GM21367 (cell line): Measurements from ENCODE around the gene ANKHD1.

ENCODE experiments used
- ATAC-seq: cut with Tn5 transposase; IDR thresholded peaks from one replicate; pipeline ENCODE4 v1.9.1; 2021; ENCODE audit not compliant: unreplicated experiment

Gene ANKHD1

DNA sequence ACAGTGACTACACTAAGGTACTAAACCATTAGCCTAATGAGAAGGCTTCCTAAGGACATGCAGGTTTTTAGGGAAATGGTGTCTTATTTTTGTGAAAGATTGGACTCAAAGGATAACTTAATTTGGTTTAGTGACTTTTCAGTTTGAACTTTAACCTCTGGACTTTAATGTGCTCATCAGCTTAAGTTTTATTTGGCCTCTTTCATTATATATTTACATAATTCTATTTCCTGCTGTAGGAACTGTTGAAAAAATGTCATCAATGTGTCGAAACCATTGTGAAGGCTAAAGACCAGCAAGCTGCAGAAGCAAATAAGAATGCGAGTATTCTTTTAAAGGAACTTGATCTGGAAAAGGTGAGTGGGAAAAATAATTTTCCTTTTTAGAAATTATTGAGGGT is 111.5 kb downstream of the ANKHD1 start:
- no peak for ATAC-seq

DNA sequence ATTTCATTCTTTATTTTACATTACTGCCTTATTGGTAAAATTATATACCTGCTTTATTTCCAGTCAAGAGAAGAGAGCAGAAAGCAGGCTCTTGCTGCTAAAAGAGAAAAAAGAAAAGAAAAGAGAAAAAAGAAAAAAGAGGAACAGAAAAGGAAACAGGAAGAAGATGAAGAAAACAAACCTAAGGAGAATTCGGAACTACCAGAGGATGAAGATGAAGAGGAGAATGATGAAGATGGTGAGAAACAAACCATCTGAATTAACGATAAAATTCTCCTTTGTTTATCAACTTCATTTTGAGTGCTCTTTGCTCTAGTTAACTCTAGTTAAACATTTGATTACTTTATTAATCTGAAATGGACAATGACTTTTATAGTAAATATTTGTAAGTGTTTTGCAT is 122.4 kb downstream of the ANKHD1 start:
- ATAC-seq: no peak

DNA sequence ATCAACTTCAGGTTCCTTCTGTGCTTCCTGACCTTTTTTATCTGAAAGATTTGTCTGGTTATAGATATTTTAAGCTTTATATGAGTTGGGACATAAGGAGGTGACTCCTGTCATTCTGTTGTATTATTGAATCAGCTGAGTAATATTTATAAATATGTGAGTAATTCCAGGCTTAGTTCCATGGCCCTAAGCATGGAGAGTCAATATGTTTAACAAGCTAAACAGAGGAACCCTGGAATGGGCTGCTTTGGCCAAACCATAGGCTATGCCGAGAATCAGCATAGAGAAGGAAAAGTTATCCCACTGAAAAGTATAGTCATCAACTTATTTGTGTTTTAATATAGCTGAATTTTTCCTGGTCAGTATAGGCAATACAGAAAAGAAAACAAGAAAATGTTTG is 138.6 kb downstream of the ANKHD1 start:
- ATAC-seq: no peak

DNA sequence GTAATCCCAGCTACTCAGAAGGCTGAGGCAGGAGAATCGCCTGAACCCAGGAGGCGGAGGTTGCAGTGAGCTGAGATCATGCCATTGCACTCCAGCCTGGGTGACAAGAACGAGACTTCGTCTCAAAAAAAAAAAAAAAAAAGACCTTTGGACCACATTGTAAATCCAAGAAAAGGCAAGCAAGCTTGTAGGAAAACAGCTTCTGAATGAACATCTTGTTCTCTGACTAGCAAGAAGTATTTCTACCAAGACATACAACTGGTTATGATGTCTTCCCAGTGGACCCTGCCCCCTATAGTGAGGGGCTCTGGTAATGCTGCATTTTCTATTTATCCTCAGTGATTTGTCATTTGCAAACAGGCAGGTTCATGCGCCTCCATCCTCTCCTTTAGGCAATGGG is 141.3 kb downstream of the ANKHD1 start:
- ATAC-seq: no peak

DNA sequence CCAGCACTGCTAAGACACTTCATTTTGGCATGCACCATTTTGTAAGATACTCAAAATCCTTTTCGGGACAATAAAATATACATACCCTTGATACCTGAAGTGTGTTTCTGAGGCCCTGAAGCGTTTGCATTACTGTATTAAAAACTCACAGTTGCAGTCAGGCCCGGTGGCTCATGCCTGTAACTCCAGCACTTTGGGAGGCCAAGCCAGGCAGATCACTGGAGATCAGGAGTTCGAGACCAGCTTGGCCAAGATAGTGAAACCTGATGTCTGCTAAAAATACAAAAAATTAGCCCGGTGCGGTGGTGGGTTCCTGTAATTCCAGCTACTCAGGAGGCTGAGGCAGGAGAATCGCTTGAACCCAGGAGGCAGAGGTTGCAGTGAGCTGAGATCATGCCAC is 143.4 kb downstream of the ANKHD1 start:
- ATAC-seq: no peak

DNA sequence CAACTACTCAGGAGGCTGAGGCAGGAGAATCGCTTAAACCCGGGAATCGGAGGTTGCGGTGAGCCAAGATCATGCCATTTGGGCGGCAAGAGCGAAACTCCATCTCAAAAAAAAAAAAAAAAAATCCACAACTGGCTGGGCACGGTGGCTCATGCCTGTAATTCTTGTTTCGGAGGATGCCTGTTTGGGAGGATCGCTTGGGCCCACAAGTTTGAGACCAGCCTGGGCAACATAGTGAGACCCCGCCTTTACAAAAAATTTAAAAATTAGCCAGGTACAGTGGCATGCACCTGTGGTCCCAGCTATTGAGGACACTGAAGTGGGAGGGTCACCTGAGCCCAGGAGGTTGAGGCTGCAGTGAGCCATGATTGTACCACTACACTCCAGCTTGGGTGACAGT is 144.0 kb downstream of the ANKHD1 start:
- ATAC-seq: no peak

DNA sequence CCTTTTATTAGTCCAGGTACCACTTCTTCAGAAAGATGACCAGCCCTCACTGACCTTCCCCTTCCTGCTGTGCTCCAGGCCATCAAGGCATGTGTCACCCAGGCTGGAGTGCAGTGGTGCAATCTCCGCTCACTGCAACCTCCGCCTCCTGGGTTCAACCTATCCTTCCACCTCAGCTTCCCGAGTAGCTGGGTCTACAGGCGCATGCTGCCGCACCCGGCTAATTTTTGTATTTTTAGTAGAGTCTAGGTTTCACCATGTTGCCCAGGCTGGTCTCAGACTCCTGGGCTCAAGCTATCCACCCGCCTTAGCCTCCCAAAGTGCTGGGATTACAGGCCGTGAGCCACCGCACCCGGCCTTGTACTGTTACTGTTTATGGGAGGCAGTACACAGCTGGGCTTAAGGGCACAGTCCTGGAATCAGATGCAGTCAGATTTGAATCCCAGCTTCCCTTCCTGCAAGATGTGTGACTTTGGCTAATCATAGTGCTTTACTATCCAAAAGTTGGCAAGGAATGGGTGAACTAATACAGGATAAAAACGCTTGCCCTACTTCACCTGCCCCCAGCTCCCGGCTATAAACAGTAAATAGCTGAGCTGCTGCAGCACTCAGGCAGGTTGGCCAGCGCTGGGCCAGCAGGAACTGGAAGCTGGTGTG is 145.3 kb downstream of the ANKHD1 start:
- ATAC-seq: no peak

DNA sequence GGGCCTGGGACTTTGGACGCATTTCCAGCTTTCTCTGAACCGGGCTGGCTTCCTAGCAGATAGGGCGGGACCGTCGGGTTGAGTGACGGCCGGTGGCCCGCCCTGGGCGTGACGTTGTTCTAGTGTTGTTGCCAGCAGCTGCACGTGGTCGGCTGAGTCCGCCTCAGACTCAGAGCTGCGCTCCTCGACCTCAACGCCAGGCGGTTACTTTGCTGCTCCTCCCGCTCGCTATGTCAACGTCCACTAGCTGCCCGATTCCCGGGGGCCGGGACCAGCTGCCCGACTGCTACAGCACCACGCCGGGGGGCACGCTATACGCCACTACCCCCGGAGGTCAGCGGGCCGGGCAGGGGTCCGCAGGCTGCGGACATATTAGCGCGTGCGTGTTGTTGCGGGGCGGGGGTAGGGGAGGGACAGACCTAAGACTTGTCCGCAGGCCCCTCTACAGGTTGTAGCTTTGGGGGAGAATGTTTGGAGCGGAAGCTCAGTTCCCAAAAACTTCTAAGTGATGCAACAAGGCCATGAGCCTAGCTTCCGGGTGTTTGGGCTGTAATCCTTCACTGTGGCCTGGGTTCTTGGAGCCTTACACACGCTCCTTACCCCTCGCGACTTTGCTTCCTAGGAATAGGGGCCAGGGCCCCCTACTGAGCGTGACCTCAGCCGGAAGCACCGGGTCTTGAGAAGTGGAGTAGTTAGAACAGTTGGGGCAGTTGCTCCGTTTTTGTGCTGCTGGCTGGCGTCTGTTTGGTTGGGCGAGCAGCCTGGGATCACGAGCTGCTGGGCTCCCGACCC is 146.1 kb downstream of the ANKHD1 start, which contains the start of gene EIF4EBP3:
Gene EIF4EBP3 (plus strand): TSS at position 155 of the 792 bp plus-strand sequence. CDS start 76 bp downstream, at position 231.
- ATAC-seq: peak; percentile 98

DNA sequence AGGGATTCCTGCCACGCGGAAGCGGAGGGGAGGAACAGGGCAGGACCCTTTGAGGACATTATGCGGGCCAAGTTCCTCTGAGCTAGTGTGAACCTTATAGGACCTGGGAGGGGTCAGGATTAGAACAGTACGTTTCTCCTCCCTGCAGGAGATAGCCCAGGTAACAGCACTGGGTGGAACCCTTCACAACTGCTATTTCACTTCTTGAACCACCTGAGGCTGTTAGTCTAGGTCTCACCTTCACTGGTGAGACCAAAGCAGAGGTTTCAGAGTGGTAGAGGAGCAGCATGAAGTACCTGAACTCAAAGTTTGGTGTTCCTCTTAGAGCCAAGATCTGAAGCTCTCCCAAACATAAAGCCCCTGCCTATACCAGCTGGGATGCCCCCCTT is 146.7 kb downstream of the ANKHD1 start:
- no peak for ATAC-seq

DNA sequence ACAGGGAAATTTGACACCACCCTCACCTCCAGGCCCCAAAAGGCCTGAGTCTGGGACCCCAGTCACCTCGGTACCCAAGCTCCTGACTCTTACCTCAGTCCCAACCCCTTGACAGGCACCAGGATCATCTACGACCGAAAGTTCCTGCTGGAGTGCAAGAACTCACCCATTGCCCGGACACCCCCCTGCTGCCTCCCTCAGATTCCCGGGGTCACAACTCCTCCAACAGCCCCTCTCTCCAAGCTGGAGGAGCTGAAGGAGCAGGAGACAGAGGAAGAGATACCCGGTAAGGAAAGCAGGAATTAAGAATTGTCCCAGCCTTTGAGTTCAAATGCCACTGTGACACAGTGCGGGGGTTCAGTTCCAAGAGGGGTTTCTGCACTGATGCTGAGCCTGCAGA is 147.2 kb downstream of the ANKHD1 start:
- no peak for ATAC-seq

DNA sequence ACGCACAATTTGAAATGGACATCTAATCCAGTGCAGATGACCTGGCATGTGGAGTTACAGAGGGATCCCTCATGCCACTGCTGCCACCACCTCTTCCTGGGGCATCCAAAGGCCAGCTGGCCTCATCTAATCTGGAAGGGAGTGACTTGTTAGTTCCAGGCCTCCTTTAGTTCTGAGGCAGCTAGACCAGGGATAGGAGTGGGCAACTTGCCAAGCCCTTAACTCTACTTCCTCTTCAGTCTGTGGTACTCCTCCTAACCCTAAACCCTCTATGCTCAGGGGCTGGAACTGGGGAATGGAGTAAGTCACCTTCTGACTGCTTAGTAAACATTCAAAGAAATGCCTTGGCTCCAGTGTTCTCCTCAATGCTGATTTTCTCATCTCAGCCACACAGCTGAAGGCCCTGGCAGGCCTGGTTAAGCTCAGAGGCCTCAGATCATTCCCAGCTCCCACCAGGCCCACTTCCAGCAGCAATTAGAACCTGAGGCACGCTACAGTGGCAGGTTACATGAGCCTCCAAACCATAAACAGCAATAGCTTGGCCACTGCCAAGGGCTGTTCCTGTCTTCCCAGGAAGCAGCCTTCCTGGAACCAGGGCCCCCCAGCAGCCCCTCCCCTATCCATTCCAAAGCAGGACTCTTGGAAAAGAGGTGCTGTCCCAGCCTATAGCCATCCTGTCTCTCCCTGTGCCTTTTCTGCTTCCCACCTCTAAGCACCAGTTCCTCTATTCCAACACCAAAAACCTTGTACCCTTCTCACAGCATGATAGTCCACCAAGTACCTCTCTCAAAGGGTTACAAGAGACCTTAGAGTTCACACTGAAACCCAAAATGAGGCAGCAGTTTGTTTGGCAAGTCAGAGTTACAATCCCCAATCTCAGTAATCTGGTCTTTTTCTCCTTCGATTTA is 147.9 kb downstream of the ANKHD1 start:
- no peak for ATAC-seq

DNA sequence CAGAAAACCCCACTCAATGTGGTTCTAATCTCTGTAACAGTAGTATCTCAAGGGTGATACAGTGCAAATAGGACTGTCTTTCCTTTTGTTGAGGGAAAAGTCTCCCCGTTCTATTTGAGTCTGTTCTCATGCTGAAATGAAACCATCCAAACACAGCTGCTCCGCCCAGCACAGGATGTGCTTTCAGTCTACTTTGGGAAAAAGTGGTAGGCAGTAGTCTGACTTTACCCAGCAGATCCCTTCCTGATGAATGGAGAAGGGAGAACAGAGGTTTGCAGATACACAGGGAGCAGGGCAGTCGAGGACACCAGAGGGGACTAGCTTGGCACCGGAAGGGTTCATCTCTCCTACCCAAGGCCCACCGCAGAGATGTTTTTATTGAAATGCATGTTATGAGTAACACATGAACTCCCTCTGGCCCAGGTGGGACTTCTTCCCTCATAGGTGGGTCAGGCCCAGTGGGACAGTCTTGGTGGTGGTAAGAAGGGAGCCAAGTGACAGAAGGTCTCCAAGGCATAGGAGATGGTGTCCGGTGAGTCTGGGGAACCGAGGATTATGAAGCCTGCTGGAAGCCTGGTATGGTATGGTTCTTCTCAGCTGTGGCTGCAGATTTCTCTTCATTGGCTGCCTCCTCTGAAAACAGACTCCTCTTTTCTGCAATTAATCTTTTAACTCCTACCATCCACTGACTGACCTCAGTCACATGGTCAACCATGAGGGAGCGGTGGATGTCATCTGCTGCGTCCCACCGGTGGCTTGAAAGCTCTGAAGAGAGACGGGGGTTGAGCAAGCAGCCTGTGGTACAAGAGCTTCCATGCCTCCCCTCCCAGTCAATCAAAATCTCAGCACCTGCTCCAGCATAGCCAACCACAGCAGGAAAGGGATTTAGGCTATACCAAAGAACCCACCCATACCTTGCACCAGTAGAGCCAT is 148.8 kb downstream of the ANKHD1 start:
- no peak for ATAC-seq

DNA sequence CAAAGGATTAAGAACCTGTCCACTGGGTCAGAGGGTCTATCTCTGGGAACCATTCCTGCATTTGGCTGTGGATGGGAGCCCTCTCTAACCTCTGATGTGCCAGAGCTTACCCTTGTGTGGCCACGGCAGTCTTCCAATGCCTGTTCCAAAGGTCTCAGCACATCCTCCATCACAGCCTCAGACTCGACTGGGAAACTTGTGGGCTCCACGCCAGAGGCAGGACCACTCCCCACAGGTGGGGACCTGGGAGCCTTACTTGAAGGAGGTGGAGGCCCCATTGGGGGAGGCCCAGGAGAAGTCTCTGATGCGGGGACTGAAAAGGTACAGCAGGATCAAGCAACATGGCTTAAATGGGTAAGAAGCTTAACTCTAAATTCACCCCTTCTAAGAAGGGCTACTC is 150.2 kb downstream of the ANKHD1 start:
- no peak for ATAC-seq

DNA sequence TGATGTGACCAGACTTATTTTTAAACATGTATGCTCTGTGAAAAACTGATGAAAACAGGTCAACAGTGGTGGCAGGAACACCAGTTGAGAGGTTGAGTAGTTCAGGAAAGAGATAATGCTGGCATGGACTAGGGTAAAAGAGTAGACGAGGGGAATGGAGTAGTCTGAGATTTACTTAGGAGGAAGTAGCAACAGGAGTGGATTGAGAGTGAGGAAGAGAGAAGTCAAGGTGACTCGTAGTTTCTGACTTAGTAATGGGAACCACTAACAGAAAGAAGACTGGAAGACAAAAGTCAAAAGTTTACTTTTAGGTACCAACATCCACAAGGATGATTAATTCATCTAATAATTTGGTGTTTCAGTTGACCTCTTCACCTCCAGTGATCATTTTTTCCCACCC is 152.0 kb downstream of the ANKHD1 start:
- no peak for ATAC-seq

DNA sequence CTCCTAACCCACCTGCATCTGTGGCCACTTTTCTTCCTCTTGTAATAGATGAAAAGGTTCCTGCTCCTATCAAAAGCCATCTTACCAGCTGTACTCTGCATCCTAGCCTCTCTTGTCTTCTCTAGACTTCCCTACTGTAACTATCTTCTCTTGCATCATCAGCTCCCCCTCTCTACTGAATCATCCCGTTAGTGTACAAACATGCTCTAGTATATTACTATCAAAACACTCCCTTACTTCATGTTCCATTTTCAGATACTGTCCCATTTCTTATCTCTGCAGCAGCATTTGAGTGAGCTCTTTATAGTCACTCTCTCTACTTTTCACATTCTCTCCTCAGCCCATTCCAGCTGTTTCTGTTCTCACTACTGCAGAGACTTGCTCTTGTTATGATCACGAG is 152.8 kb downstream of the ANKHD1 start:
- no peak for ATAC-seq

DNA sequence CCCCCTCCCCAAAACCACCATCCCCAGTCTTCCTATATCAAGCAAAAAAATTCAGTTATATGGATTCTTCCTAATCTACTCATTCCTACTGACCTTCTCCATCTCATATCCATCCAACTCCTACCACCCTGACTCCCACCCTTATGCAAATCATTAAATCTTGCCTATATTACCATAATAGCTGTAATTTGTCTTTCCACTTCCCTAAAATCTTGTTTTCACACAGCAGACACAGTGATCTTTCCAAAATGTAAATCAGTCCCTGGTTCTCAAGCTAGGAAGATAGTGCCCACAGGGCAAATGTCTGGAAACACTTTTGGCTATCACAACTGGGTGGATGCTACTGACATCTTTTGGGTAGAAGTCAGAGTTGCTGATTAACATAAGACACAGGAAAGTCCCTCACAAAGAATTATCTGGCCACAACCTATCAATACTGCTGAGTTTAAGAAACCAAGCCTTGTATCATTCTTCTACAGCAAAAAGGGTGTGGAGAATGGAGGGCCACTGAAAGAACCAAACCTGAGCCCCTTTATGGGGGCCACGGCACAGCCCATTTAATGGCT is 154.2 kb downstream of the ANKHD1 start:
- ATAC-seq: no peak

DNA sequence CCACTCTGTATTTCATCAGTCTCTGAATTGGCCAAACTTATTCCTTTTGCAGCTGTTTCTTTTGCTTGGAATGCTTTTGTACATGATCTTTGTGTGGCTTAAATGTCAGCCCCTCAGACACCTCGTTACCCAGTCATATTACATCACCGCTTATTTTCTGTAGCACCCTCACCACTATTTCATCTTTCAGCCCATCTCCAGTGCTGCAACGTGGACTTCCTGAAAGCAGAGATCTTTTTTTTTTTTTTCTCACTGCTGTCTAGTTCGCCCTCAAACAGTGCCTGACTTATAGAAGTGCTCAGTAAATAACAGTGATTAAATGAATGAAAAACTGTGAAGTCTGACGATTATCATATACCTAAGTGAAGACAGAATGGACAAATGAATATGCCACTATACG is 154.8 kb downstream of the ANKHD1 start:
- ATAC-seq: no peak

DNA sequence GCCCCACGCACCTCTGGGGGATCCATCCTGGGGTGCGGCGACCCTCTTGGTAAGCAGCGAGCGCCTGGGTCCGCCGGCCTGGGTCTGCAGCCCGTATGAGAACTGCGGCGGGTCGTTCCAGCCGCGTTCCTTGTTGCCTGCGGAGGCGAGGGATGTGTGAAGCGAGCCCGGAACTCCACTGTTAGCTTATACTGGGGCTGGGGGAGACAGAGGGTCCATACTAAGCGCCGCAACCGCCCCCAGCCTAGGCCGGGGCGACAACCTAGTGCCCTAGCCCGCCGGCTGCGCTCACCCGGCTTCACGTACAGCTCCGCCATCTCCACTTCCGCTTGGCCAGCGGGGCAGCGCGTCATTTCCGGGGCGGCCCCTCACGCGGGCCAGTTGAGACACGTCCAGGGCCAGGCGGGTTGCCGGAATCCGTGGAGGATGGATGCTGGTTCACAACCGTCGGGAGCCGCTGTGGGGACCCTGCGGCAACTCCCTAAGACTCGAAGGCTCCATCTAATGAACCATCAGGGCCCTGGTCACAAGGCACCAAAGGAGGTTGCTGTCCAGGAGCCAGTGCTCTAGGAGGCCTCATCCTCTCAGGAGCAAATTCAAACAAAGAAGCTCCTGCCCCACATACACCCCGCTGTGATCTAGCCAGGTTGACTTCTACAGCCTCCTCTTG is 155.6 kb downstream of the ANKHD1 start, which contains the start of gene SRA1:
Gene SRA1 (minus strand): TSS at position 338 of the 670 bp plus-strand sequence. CDS start 21 bp downstream, at position 317.
- ATAC-seq: peak; percentile 93

DNA sequence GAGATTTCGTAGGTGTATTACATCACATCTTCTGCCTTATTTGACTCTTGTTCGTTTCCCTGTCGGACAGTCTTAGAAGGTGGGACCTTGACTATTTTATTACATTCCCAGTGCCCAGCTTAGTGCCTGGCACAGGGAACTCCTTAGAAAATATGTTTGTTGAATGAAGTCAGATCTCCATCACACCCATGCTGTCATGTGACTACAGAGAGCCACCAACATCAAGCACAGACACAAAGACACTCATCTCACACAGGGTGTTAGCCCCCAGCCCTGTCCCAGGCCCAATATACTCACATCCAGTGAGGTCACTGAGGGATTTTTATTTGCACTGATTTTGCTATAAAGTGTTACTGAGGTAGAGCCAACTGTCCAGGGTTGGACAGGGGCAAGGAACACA is 156.3 kb downstream of the ANKHD1 start:
- ATAC-seq: no peak
